Measurements from ENCODE around the gene LMX1A.

DNA sequence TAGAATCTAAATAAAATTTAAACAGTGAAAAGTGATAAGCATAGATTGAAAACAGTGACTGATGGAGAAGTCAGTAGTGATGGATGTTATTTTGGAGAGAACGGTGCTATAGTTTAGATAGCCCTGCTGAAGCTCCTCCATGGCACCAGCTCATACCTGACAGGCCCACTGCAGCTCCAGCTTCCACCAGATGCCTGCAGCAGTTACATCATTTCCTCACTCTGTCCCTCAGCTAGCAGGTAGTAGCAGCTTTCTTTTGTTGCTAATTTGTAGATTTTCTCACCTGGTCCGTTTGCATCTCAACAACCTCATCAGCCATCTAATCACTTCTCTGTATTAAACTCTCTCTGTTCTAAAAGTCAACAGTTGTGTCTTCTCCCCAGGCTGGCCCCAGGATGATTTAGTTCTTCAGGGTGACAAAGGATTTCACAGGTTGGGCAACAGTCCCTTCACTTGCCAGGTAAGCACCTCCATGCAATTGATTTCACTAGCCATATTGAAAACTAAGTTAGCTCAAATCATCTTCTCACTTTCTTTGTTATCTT is 128.3 kb downstream of the LMX1A start:
- TF ChIP-seq, protein P1, sequence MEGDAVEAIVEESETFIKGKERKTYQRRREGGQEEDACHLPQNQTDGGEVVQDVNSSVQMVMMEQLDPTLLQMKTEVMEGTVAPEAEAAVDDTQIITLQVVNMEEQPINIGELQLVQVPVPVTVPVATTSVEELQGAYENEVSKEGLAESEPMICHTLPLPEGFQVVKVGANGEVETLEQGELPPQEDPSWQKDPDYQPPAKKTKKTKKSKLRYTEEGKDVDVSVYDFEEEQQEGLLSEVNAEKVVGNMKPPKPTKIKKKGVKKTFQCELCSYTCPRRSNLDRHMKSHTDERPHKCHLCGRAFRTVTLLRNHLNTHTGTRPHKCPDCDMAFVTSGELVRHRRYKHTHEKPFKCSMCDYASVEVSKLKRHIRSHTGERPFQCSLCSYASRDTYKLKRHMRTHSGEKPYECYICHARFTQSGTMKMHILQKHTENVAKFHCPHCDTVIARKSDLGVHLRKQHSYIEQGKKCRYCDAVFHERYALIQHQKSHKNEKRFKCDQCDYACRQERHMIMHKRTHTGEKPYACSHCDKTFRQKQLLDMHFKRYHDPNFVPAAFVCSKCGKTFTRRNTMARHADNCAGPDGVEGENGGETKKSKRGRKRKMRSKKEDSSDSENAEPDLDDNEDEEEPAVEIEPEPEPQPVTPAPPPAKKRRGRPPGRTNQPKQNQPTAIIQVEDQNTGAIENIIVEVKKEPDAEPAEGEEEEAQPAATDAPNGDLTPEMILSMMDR (IDR thresholded peaks at IDR 0.05; ENCODE audit: low read depth, low read length): no peak
- TF ChIP-seq POLR2A (IDR thresholded peaks at IDR 0.05; ENCODE audit: extremely low read depth, insufficient read length) (no peak), MYC (IDR thresholded peaks at IDR 0.05; ENCODE audit: low read depth, low read length) (no peak)

Measured in NB4 (cell line).